22Rv1 (cell line): ENCODE measurements around the gene CKLF.

Source experiments
- CTCF ChIP-seq: fragments of 450-650 bp; IDR thresholded peaks from 2 replicates; pipeline ENCODE4 v1.5.1; 2017; ENCODE audit warnings: mild to moderate bottlenecking
- ZFX ChIP-seq: fragments of 450-650 bp; IDR thresholded peaks from 2 replicates; pipeline ENCODE4 v1.6.1; 2017; ENCODE audit warnings: antibody characterized with exemption, borderline replicate concordance

GRCh38 chr16:66596986-66597848 is 44.8 kb downstream of the CKLF start:
- TF ChIP-seq CTCF, result no peak
- TF ChIP-seq ZFX, result no peak
